Fibroblast of lung (primary cell): ENCODE measurements around the gene SLC6A13. TPM values are rescaled to one million over a fixed set of nuclear protein-coding genes. Genes with fewer than 3 reads are reported as not detected.
"Not testable (repeated sequence)": the region's sequence is repeated elsewhere in the genome, so short reads cannot be mapped to it uniquely, and the experiment has no call there.

Source experiments
- DNase-seq, 2 donors: peaks; one replicate each; pipeline versions ENCODE4 v3.0.0 to v3.0.0-alpha.2; 2010; ENCODE audit warnings: low read depth in 2 of 2
- H2AFZ ChIP-seq: 2 replicates; pipeline ENCODE4 v1.5.1; 2012; ENCODE audit warnings: low read length, control low read depth, inconsistent platforms
- H3K27ac ChIP-seq: 2 replicates; pipeline ENCODE4 v1.5.1; 2011; ENCODE audit warnings: low read length, control low read depth; ENCODE audit not compliant: insufficient read depth
- H3K27me3 ChIP-seq: 2 replicates; pipeline ENCODE4 v1.5.1; 2011; ENCODE audit warnings: mild to moderate bottlenecking, low read length; ENCODE audit not compliant: control insufficient read depth, insufficient read depth
- H3K36me3 ChIP-seq: 2 replicates; pipeline ENCODE4 v1.5.1; 2011; ENCODE audit warnings: low read length; ENCODE audit not compliant: control insufficient read depth, insufficient read depth
- H3K4me1 ChIP-seq: 2 replicates; pipeline ENCODE4 v1.5.1; 2011; ENCODE audit warnings: low read length; ENCODE audit not compliant: control insufficient read depth, insufficient read depth; ENCODE audit errors: extremely low read depth
- H3K4me2 ChIP-seq: 2 replicates; pipeline ENCODE4 v1.5.1; 2011; ENCODE audit warnings: low read length, control low read depth; ENCODE audit not compliant: insufficient read depth; ENCODE audit errors: extremely low read depth
- H3K4me3 ChIP-seq, 4 experiments: fragments of 200-600 bp in 1 of 4; sonication (generic) in 1 of 4; replicated peaks in 1 of 4; 2 replicates each; pipeline ENCODE4 v1.5.1; 2011 to 2016; ENCODE audit warnings: low read length in 4 of 4, low read depth in 3 of 4, mild to moderate bottlenecking in 3 of 4, control low read depth in 2 of 4, inconsistent platforms in 1 of 4, mixed read lengths in 1 of 4; ENCODE audit not compliant: insufficient read depth in 1 of 4; ENCODE audit errors: control extremely low read depth in 1 of 4
- H3K79me2 ChIP-seq: 2 replicates; pipeline ENCODE4 v1.5.1; 2012; ENCODE audit warnings: mild to moderate bottlenecking, low read length, inconsistent platforms; ENCODE audit not compliant: control insufficient read depth, insufficient read depth
- H3K9ac ChIP-seq: 2 replicates; pipeline ENCODE4 v1.5.1; 2011; ENCODE audit warnings: mild to moderate bottlenecking, low read length, control low read depth; ENCODE audit not compliant: insufficient read depth
- H3K9me3 ChIP-seq: 2 replicates; pipeline ENCODE4 v1.5.1; 2012; ENCODE audit warnings: low read depth, low read length; ENCODE audit not compliant: control insufficient read depth, insufficient read depth
- H4K20me1 ChIP-seq: 2 replicates; pipeline ENCODE4 v1.5.1; 2011; ENCODE audit warnings: low read length; ENCODE audit not compliant: control insufficient read depth, insufficient read depth; ENCODE audit errors: extremely low read depth
- CTCF ChIP-seq, 2 donors: IDR thresholded peaks in 1 of 2; conservative IDR thresholded peaks in 1 of 2; 1 replicate in 1 of 2; 2 replicates in 1 of 2; pipeline ENCODE4 v1.5.1; 2011 to 2012; ENCODE audit warnings: low read length in 2 of 2, control low read depth in 1 of 2, inconsistent platforms in 1 of 2, low read depth in 1 of 2, mild to moderate bottlenecking in 1 of 2
- EZH2 ChIP-seq: IDR thresholded peaks from 2 replicates; pipeline ENCODE4 v1.5.1; 2012; ENCODE audit warnings: low read length, control low read depth, mild to moderate bottlenecking; ENCODE audit errors: missing control alignments
- polyA plus RNA-seq, 2 donors: library from polyadenylated mRNA; depleted of rRNA in 1 of 2; stranded (reverse) in 1 of 2; unstranded in 1 of 2; fragments of >200 nt; gene quantifications; 2 replicates each; pipeline ENCODE4 v1.2.1, GENCODE V29; 2011 to 2012; ENCODE audit warnings: missing spikeins in 1 of 2
- total RNA-seq: library from RNA; depleted of rRNA; stranded (reverse); fragments of >200 nt; gene quantifications from 2 replicates; pipeline ENCODE4 v1.2.1, GENCODE V29; 2014

SLC6A13 gene
- total and polyA plus RNA-seq, 2 donors (not counting 1 experiment from before 2014, with no cell fraction given): not detected

DNA sequence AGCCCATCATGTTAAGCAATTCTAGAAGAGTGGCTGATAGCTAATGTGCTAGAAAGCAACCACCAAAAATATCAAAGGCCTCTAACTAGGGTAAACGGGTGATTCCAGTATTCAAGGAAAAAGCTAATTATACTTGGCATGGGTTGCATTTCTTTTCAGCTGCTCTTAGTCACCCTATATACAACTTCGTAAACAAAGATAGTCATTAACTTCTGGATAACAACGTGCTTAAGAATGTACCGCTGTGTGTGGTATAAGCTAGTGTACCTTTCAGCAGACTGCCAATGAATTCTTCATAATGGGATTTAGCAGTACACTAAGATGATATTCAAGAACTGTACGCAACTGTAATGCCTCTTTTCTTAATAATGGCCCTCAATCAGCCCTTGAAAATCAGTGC lies 42.2 kb upstream of the SLC6A13 start:
- no peaks in the 10 kb centered on the region for H4K20me1 ChIP-seq
- no peaks in the 10 kb centered on the region for H3K4me1 ChIP-seq
- H3K36me3 ChIP-seq: peaks cover 10% of the 10 kb centered on the region
- H3K9me3 ChIP-seq: no peaks in the 10 kb centered on the region
- no peak overlapping the region for H3K27ac ChIP-seq
- no peaks in the 10 kb centered on the region for H3K79me2 ChIP-seq
- no peak for TF ChIP-seq CTCF (conservative IDR thresholded peaks at IDR 0.05 in 1 of 2, IDR thresholded peaks at IDR 0.05 in 1 of 2; ENCODE audit: low read depth in 1 of 2, low read length in 2 of 2)
- no peak for TF ChIP-seq EZH2
- H3K4me2 ChIP-seq: no peak overlapping the region
- H3K4me3 ChIP-seq: no peak overlapping the region
- H2AFZ ChIP-seq: no peak overlapping the region
- no peaks in the 10 kb centered on the region for H3K27me3 ChIP-seq
- H3K9ac ChIP-seq: no peak overlapping the region
- DNase-seq: peak; percentile 27 to 60

DNA sequence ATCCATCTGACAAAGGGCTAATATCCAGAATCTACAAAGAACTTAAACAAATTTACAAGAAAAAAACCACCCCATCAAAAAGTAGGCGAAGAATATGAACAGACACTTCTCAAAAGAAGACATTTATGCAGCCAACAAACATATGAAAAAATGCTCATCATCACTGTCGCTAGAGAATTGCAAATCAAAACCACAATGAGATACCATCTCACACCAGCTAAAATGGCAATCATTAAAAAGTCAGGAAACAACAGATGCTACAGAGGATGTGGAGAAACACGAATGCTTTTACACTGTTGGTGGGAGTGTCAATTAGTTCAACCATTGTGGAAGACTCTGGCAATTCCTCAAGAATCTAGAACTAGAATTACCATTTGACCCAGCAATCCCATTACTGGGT lies 40.1 kb upstream of the SLC6A13 start:
- not testable (repeated sequence) for H3K4me1 ChIP-seq, H3K79me2 ChIP-seq, H3K27me3 ChIP-seq, H2AFZ ChIP-seq, H4K20me1 ChIP-seq, H3K4me3 ChIP-seq, H3K36me3 ChIP-seq, DNase-seq, H3K4me2 ChIP-seq, H3K9me3 ChIP-seq, H3K27ac ChIP-seq, H3K9ac ChIP-seq

DNA sequence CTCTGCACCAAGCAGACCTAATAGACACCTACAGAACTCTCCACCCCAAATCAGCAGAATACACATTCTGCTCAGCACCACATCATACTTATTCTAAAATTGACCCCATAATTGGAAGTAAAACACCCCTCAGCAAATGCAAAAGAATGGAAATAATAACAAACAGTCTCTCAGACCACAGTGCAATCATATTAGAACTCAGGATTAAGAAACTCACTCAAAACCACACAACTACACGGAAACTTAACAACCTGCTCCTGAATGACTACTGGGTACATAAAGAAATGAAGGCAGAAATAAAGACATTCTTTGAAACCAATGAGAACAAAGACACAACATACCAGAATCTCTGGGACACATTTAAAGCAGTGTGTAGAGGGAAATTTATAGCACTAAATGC lies 37.5 kb upstream of the SLC6A13 start:
- H3K9me3 ChIP-seq, H3K79me2 ChIP-seq, H2AFZ ChIP-seq, H3K36me3 ChIP-seq, H3K27ac ChIP-seq, DNase-seq, H4K20me1 ChIP-seq, H3K9ac ChIP-seq, H3K27me3 ChIP-seq, H3K4me1 ChIP-seq, H3K4me2 ChIP-seq, H3K4me3 ChIP-seq: not testable (repeated sequence)

DNA sequence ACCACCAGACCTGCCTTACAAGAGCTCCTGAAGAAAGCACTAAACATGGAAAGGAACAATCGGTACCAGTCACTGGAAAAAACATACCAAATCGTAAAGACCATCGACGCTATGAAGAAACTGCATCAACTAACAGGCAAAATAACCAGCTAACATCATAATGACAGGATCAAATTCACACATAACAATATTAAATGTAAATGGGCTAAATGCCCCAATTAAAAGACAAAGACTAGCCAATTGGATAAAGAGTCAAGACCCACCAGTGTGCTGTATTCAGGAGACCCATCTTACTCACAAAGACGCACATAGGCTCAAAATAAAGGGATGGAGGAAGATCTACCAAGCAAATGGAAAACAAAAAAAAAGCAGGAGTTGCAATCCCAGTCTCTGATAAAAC lies 36.9 kb upstream of the SLC6A13 start:
- DNase-seq, H3K4me3 ChIP-seq, H3K4me1 ChIP-seq, H3K79me2 ChIP-seq, H3K9ac ChIP-seq, H3K27me3 ChIP-seq, H3K27ac ChIP-seq, H2AFZ ChIP-seq, H3K4me2 ChIP-seq, H4K20me1 ChIP-seq, H3K36me3 ChIP-seq, H3K9me3 ChIP-seq: not testable (repeated sequence)

GRCh38 chr12:298059-298458 lies 35.4 kb upstream of the SLC6A13 start:
- H3K4me2 ChIP-seq, H3K27me3 ChIP-seq, H3K9me3 ChIP-seq, DNase-seq, H3K9ac ChIP-seq, H3K79me2 ChIP-seq, H3K36me3 ChIP-seq, H3K4me1 ChIP-seq, H2AFZ ChIP-seq, H3K27ac ChIP-seq, H4K20me1 ChIP-seq, H3K4me3 ChIP-seq: not testable (repeated sequence)
